Heart left ventricle (tissue), 16 donors: ENCODE measurements around the gene STRN3. TPM values are rescaled to one million over a fixed set of nuclear protein-coding genes. Genes with fewer than 3 reads are reported as not detected.

ENCODE experiments used
- ATAC-seq, 4 donors: fragments of 200-7000 bp; cut with Tn5 transposase; one replicate each; pipeline ENCODE4 v1.9.1; 2020 to 2022; ENCODE audit warnings: moderate library complexity in 4 of 4, mild to moderate bottlenecking in 3 of 4, moderate number of reproducible peaks in 1 of 4
- DNase-seq, 5 donors: peaks; one replicate each; pipeline ENCODE4 v3.0.0-alpha.2; 2020
- H3K27ac ChIP-seq, 12 donors: fragments of 200-600 bp; sonication (generic) in 4 of 12; one replicate each; pipeline versions ENCODE4 v1.5.0 to v1.8.0; 2016 to 2022; ENCODE audit warnings: mild to moderate bottlenecking in 2 of 12
- H3K27me3 ChIP-seq, 9 donors: fragments of 200-600 bp; sonication (generic) in 2 of 9; one replicate each; pipeline versions ENCODE4 v1.5.1 to v1.8.0; 2016 to 2022; ENCODE audit warnings: mild to moderate bottlenecking in 3 of 9
- H3K36me3 ChIP-seq, 9 donors: fragments of 200-600 bp; sonication (generic) in 2 of 9; one replicate each; pipeline versions ENCODE4 v1.5.0 to v1.8.0; 2018 to 2022; ENCODE audit warnings: mild to moderate bottlenecking in 2 of 9
- H3K4me1 ChIP-seq, 12 donors: fragments of 200-600 bp; sonication (generic) in 4 of 12; one replicate each; pipeline versions ENCODE4 v1.5.0 to v1.8.0; 2016 to 2022; ENCODE audit warnings: mild to moderate bottlenecking in 3 of 12
- H3K4me3 ChIP-seq, 12 donors: fragments of 200-600 bp; sonication (generic) in 4 of 12; one replicate each; pipeline versions ENCODE4 v1.5.0 to v1.8.0; 2017 to 2022; ENCODE audit warnings: mild to moderate bottlenecking in 9 of 12, moderate library complexity in 4 of 12
- H3K9me3 ChIP-seq, 12 donors: fragments of 200-600 bp; sonication (generic) in 4 of 12; one replicate each; pipeline versions ENCODE4 v1.5.0 to v1.8.0; 2016 to 2022; ENCODE audit warnings: mild to moderate bottlenecking in 1 of 12
- POLR2A ChIP-seq, 2 donors: fragments of 450-650 bp; IDR thresholded peaks; one replicate each; pipeline ENCODE4 v1.6.1; 2017; ENCODE audit warnings: antibody characterized with exemption in 2 of 2, mild to moderate bottlenecking in 2 of 2, moderate library complexity in 2 of 2
- WGBS, 4 donors: extraction: QIAGEN DNeasy Blood & Tissue Kit in 2 of 4; methylation state at CpG; one replicate each; pipeline versions ENCODE4 v1.1.5 to v1.1.7; 2013 to 2018; 5-methylcytosine and 5-hydroxymethylcytosine counted together
- intact Hi-C, 10 donors: fragments of 100-400 bp; cut with DNase I; formaldehyde crosslinking; loops; one replicate each; pipeline versions ENCODE4 v1.11.1 to v1.14.2; 2022
- long read RNA-seq, 3 donors: library from polyadenylated mRNA; unstranded; transcript quantifications; one replicate each; pipeline ENCODE4 v2.0.0, GENCODE V29; 2020 to 2021
- polyA plus RNA-seq, 2 donors: library from polyadenylated mRNA; stranded (reverse); fragments of 200-250 nt; gene quantifications; one replicate each; pipeline ENCODE4 v1.2.3, GENCODE V29; 2013
- total RNA-seq, 9 donors: library from RNA; depleted of rRNA in 2 of 9; stranded (reverse); fragments of >200 nt in 2 of 9; fragmentation: NEBNext Ultra II Directional in 3 of 9; extraction: Animal tissue kit (Norgen Biotek cat#: 25700) in 3 of 9; gene quantifications; one replicate each; pipeline versions ENCODE4 v1.1.0 to v1.2.4, GENCODE V29; 2016 to 2023
- TF ChIP-seq, protein P1 (sequence below), 12 donors: fragments of 200-600 bp; sonication (generic) in 4 of 12; IDR thresholded peaks; one replicate each; pipeline versions ENCODE4 v1.5.0 to v1.8.0; 2018 to 2022; ENCODE audit warnings: antibody characterized with exemption in 12 of 12, mild to moderate bottlenecking in 5 of 12
- donor health status: ischemic (EF 13 %, LVEDD 7.1; RV severe dilation, severe dysfunction).
- donor health status: healthy with polysubstance abuse.
- donor health status: DM: no; HTN: yes; CAD: no.
- donor health status: DM: no; HTN: no; CAD: no.
- donor health status: ischemic (EF 25% LVEDD 6.9; RV normal size, moderate dysfunction).
- donor health status: ischemic (EF 25% LVEDD 5.7; RV mildly dilated, moderate dysfunction).
- donor health status: healthy.
- donor health status: DM: yes; HTN: yes; CAD: no.
- donor health status: ischemic (EF 35%, LVEDD 5.7; RV mildly dilated, moderate dysfunction).
- donor health status: nonischemic (EF 11% LVEDD 7.7; RV severe dilation, severe dysfunction).
- donor health status: DM: yes; HTN: yes; CAD: no.
- donor health status: PGD.
- donor health status: ischemic (EF 29% LVEDD 5.4; RV normal size, mild dysfunction).
- donor health status: nonischemic (EF 23%, LVEDD 6.1; RV moderate dilation, normal function).

Gene STRN3, protein sequence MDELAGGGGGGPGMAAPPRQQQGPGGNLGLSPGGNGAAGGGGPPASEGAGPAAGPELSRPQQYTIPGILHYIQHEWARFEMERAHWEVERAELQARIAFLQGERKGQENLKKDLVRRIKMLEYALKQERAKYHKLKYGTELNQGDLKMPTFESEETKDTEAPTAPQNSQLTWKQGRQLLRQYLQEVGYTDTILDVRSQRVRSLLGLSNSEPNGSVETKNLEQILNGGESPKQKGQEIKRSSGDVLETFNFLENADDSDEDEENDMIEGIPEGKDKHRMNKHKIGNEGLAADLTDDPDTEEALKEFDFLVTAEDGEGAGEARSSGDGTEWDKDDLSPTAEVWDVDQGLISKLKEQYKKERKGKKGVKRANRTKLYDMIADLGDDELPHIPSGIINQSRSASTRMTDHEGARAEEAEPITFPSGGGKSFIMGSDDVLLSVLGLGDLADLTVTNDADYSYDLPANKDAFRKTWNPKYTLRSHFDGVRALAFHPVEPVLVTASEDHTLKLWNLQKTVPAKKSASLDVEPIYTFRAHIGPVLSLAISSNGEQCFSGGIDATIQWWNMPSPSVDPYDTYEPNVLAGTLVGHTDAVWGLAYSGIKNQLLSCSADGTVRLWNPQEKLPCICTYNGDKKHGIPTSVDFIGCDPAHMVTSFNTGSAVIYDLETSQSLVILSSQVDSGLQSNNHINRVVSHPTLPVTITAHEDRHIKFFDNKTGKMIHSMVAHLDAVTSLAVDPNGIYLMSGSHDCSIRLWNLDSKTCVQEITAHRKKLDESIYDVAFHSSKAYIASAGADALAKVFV
- 10 to 100 TPM; 29.3 to 60.3 (median 45.3) TPM for total RNA-seq
- polyA plus RNA-seq: 10 to 100 TPM; 11.0 to 21.3 TPM
- long read RNA-seq, donor 1, transcript STRN3-201 (16 exons, 3,970 nt): major isoform, 64 of 84 reads
- long read RNA-seq, donor 1, partial matches to known transcripts: 2 of 84 reads
- long read RNA-seq, donor 1, other reads (novel, unspliced or antisense): 18 of 84 reads
- long read RNA-seq, donor 2, partial matches to known transcripts: 2 of 6 reads
- long read RNA-seq, donor 2, other reads (novel, unspliced or antisense): 4 of 6 reads
- long read RNA-seq, donor 3, transcript STRN3-201 (16 exons, 3,970 nt): major isoform, 48 of 63 reads
- long read RNA-seq, donor 3, partial matches to known transcripts: 3 of 63 reads
- long read RNA-seq, donor 3, other reads (novel, unspliced or antisense): 11 of 63 reads

DNA sequence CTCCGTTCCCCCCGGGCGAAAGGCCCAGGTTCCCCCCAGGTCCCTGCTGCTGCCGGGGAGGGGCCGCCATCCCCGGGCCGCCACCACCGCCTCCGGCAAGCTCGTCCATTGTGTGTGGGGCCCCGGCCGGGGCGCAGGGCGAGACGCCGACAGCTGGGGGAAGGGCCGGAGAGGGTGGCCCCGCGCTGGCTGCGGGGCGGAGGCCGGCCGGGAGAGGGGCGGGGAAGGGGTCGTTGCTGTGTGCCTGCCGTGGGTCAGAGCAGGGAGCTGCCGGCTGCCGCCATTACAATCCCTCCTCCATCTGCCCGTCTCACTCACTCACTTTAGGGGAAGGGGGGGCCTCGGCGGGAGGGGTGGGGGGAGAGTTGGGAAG is at the start of gene STRN3:
STRN3 (minus strand) TSS at position 303 of the 373 bp plus-strand sequence; CDS start at position 109, 194 bp downstream.
- 0 to 1% (median 0%) methylated on average over 11 to 31 of the region's 31 CpGs for WGBS, 4 donors
- TF ChIP-seq, protein P1, sequence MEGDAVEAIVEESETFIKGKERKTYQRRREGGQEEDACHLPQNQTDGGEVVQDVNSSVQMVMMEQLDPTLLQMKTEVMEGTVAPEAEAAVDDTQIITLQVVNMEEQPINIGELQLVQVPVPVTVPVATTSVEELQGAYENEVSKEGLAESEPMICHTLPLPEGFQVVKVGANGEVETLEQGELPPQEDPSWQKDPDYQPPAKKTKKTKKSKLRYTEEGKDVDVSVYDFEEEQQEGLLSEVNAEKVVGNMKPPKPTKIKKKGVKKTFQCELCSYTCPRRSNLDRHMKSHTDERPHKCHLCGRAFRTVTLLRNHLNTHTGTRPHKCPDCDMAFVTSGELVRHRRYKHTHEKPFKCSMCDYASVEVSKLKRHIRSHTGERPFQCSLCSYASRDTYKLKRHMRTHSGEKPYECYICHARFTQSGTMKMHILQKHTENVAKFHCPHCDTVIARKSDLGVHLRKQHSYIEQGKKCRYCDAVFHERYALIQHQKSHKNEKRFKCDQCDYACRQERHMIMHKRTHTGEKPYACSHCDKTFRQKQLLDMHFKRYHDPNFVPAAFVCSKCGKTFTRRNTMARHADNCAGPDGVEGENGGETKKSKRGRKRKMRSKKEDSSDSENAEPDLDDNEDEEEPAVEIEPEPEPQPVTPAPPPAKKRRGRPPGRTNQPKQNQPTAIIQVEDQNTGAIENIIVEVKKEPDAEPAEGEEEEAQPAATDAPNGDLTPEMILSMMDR (IDR thresholded peaks at IDR 0.05): no peak
- peak; percentile 10 to 18 for TF ChIP-seq POLR2A (IDR thresholded peaks at IDR 0.05)
- ATAC-seq (no peak), DNase-seq (no peak)
- H3K27ac ChIP-seq: peak within 1 kb of the TSS; percentile 87 to 100 (median 98)
- H3K27me3 ChIP-seq: no peaks in the 10 kb centered on the region
- peak within 1 kb of the TSS; percentile 64 to 99 (median 96) for H3K4me3 ChIP-seq
- no peaks in the 10 kb centered on the region for H3K9me3 ChIP-seq
- peaks cover 0 to 5% (median 0%) of the 10 kb centered on the region in 9 donors for H3K36me3 ChIP-seq
- H3K4me1 ChIP-seq: peaks cover 3 to 41% (median 24%) of the 10 kb centered on the region in 12 donors
- intact Hi-C loops: loop anchor here in 3 of 10 donors (2.0 to 5.0 kb wide), 3 partner anchors 41 to 45 kb away; no protein-coding TSS in a partner anchor

DNA sequence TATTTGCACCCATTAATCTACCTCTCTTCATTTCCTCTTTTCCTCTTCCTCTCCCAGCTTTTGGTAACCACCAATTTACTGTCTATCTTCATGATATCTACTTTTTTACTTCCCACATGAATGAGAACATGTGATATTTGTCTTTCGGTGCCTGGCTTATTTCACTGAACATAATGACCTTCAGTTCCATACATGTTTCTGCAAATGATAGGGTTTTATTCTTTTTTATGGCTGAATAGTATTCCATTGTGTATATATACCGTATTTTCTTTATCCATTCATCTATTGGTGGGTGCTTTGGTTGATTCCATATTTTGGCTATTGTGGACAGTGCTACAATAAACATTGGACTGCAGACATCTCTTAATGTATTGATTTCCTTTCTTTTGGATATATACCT is 49.0 kb upstream of the STRN3 start:
- no peaks in the 10 kb centered on the region for H3K27me3 ChIP-seq
- no peak overlapping the region for H3K27ac ChIP-seq
- no peak for TF ChIP-seq POLR2A (IDR thresholded peaks at IDR 0.05)
- TF ChIP-seq, protein P1 (IDR thresholded peaks at IDR 0.05): no peak
- DNase-seq: no peak
- H3K36me3 ChIP-seq: peaks cover 0 to 34% (median 10%) of the 10 kb centered on the region in 9 donors
- ATAC-seq: no peak
- no peak overlapping the region for H3K4me3 ChIP-seq
- intact Hi-C loops: no loop called here
- H3K4me1 ChIP-seq: peaks cover 0 to 15% (median 7%) of the 10 kb centered on the region in 12 donors
- WGBS, 4 donors: 95 to 100% (median 98%) methylated on average over 2 of the region's 2 CpGs
- peaks cover 0 to 3% (median 0%) of the 10 kb centered on the region in 12 donors for H3K9me3 ChIP-seq

DNA sequence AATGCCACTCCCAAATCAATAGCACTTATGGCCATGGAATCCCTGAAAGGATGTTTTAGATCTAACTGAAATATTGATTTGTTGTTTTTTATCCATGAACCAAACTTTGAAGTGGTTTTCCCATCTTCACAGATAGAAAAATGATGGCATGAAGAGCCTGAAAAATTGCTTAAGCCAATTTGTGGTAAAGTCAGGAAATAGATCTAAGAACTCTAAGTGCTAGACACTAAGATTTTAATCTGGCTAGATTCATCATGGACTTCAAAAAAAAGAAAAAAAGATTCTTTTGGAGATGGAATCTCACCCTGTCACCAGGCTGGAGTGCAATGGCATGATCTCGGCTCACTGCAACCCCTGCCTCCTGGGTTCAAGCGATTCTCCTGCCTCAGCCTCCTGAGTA is 45.0 kb upstream of the STRN3 start:
- intact Hi-C loops: no loop called here
- Histone ChIP-seq H3K4me1 (peaks cover 0 to 6% (median 0%) of the 10 kb centered on the region in 12 donors), H3K4me3 (no peak overlapping the region), H3K27me3 (no peaks in the 10 kb centered on the region), H3K9me3 (peaks cover 0 to 3% (median 0%) of the 10 kb centered on the region in 12 donors), H3K36me3 (peaks cover 0 to 44% (median 14%) of the 10 kb centered on the region in 9 donors), H3K27ac (no peak overlapping the region)
- 95 to 100% (median 99%) methylated on average over 2 of the region's 2 CpGs for WGBS, 4 donors
- no peak for DNase-seq
- ATAC-seq: no peak
- TF ChIP-seq POLR2A (IDR thresholded peaks at IDR 0.05): no peak
- TF ChIP-seq, protein P1 (IDR thresholded peaks at IDR 0.05): no peak
